ENCODE results near the gene RPS19. TPM values are rescaled to one million over a fixed set of nuclear protein-coding genes. Genes with fewer than 3 reads are reported as not detected.

RPS19 gene
- total RNA-seq, 1 experiment from 2014 or later = 3,020 TPM

DNA sequence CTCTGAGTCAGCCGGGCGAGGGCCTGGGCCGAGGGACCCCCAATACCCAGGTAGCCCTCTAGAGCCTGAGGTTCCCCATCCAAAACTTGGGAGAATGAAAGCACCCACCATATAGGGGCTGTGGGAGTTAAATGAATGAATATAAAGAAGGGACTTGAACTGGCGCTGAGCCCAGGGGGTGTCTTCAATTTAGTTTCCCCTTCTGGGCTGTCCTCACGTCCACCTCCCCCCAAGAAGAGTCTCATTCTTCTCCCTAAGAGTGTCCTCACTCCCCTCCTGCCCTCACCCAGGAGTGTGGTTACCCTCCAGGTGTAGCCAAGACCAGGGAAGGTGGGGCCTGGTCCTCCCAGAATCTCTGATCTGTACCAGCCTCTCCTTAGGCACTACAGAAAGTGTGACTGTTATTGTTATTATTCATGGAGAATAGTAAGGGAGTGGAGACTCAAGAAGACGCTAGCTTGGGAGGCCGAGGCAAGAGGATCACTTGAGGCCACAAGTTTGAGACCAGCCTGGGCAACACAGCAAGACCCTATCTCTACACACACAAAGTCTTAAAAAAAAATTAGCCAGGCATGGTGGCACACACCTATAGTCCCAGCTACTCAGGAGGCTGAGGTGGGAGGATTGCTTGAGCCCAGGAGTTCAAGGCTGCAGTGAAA, 19.7 kb downstream of the RPS19 start:
- H3K4me2 ChIP-seq (ENCODE audit: low read length) = no peak overlapping the region
- no peaks in the 10 kb centered on the region for H3K36me3 ChIP-seq (ENCODE audit: control insufficient read depth in 1 of 2, insufficient read depth in 2 of 2, low read length in 2 of 2)
- no peaks in the 10 kb centered on the region for H3K9me3 ChIP-seq (ENCODE audit: control insufficient read depth in 1 of 2, insufficient read depth in 1 of 2, low read depth in 1 of 2, low read length in 2 of 2)
- H4K20me1 ChIP-seq (ENCODE audit: insufficient read depth) = no peaks in the 10 kb centered on the region
- ChIA-PET RAD21 (ENCODE audit: low non-redundant PET in 1 of 2, low total read pairs in 2 of 2, uncharacterized antibody in 2 of 2, unreplicated experiment in 2 of 2) (no interaction called here), CTCF (no interaction called here), POLR2A (no interaction called here)
- ATAC-seq (no peak), DNase-seq (ENCODE audit: low read depth, low spot score) (no peak)
- H3K4me1 ChIP-seq (ENCODE audit: control insufficient read depth in 1 of 2, insufficient read depth in 2 of 2, low read length in 2 of 2) = peaks cover 2 to 15% of the 10 kb centered on the region in 2 experiments; a peak in 3 of 4 replicates
- no TSS peak for BruUV-seq (replicated peaks)
- H3K27me3 ChIP-seq (ENCODE audit: insufficient read depth, low read length) = no peaks in the 10 kb centered on the region
- no peak overlapping the region for H3K4me3 ChIP-seq (replicated peaks in 1 of 2; ENCODE audit: low read depth in 1 of 2, low read length in 2 of 2)
- H3K9ac ChIP-seq (ENCODE audit: low read length) = no peak overlapping the region
- H3K27ac ChIP-seq (ENCODE audit: low read depth, low read length) = no peak overlapping the region
- no peak overlapping the region for H2AFZ ChIP-seq (ENCODE audit: low read depth, low read length, poor library complexity, severe bottlenecking)
- intact Hi-C loops (cut with micrococcal nuclease) = loop anchor here (5.0 kb wide), 1 partner anchor 48 kb away; the partner anchor contains the start of gene ERFL
- peaks cover 12% of the 10 kb centered on the region for H3K79me2 ChIP-seq (ENCODE audit: insufficient read depth, low read length)
- no peaks in the 10 kb centered on the region for H3K9me2 ChIP-seq (ENCODE audit: insufficient read depth)
- TF ChIP-seq, protein P1, sequence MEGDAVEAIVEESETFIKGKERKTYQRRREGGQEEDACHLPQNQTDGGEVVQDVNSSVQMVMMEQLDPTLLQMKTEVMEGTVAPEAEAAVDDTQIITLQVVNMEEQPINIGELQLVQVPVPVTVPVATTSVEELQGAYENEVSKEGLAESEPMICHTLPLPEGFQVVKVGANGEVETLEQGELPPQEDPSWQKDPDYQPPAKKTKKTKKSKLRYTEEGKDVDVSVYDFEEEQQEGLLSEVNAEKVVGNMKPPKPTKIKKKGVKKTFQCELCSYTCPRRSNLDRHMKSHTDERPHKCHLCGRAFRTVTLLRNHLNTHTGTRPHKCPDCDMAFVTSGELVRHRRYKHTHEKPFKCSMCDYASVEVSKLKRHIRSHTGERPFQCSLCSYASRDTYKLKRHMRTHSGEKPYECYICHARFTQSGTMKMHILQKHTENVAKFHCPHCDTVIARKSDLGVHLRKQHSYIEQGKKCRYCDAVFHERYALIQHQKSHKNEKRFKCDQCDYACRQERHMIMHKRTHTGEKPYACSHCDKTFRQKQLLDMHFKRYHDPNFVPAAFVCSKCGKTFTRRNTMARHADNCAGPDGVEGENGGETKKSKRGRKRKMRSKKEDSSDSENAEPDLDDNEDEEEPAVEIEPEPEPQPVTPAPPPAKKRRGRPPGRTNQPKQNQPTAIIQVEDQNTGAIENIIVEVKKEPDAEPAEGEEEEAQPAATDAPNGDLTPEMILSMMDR (IDR thresholded peaks at IDR 0.05 in 2 of 3, conservative IDR thresholded peaks at IDR 0.05 in 1 of 3; ENCODE audit: borderline replicate concordance in 1 of 3, insufficient read depth in 1 of 3, low read depth in 2 of 3, low read length in 2 of 3) = no peak
- TF ChIP-seq ZNF274 (IDR thresholded peaks at IDR 0.05; ENCODE audit: low read depth, low read length) = no peak
- no peak for TF ChIP-seq EZH2 (IDR thresholded peaks at IDR 0.05)
- TF ChIP-seq JUND (IDR thresholded peaks at IDR 0.05) = no peak
- TF ChIP-seq ZFX (IDR thresholded peaks at IDR 0.05) = no peak
- TF ChIP-seq RAD21 (IDR thresholded peaks at IDR 0.05; ENCODE audit: low read depth) = no peak
- TF ChIP-seq TCF7L2 (IDR thresholded peaks at IDR 0.05; ENCODE audit: borderline replicate concordance, extremely low read depth, insufficient read depth, insufficient read length) = no peak
- TF ChIP-seq SRF (IDR thresholded peaks at IDR 0.05; ENCODE audit: low read depth) = no peak
- TF ChIP-seq, protein P2, sequence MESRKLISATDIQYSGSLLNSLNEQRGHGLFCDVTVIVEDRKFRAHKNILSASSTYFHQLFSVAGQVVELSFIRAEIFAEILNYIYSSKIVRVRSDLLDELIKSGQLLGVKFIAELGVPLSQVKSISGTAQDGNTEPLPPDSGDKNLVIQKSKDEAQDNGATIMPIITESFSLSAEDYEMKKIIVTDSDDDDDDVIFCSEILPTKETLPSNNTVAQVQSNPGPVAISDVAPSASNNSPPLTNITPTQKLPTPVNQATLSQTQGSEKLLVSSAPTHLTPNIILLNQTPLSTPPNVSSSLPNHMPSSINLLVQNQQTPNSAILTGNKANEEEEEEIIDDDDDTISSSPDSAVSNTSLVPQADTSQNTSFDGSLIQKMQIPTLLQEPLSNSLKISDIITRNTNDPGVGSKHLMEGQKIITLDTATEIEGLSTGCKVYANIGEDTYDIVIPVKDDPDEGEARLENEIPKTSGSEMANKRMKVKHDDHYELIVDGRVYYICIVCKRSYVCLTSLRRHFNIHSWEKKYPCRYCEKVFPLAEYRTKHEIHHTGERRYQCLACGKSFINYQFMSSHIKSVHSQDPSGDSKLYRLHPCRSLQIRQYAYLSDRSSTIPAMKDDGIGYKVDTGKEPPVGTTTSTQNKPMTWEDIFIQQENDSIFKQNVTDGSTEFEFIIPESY (IDR thresholded peaks at IDR 0.05; ENCODE audit: extremely low read depth, insufficient replicate concordance, low read length) = no peak
- TF ChIP-seq FOSL1 (IDR thresholded peaks at IDR 0.05; ENCODE audit: low read depth) = no peak

Data from HCT116 (cell line).